Prostate gland (tissue), 2 donors: ENCODE measurements around the gene RNASE13.

Experiments used
- POLR2A ChIP-seq: fragments of 450-650 bp; IDR thresholded peaks from one replicate; pipeline ENCODE4 v1.6.1; 2016; ENCODE audit warnings: antibody characterized with exemption, mild to moderate bottlenecking
- POLR2AphosphoS5 ChIP-seq: sonication (generic); formaldehyde crosslinking; IDR thresholded peaks from one replicate; pipeline ENCODE4 v1.6.1; 2017; ENCODE audit warnings: antibody characterized with exemption
- TF ChIP-seq, protein P1 (sequence below), 4 experiments: fragments of 200-600 bp in 2 of 4; fragments of 450-650 bp in 2 of 4; sonication (generic) in 2 of 4; IDR thresholded peaks; 1 replicate in 3 of 4; 2 replicates in 1 of 4; pipeline ENCODE4 v1.5.1; 2016 to 2019; ENCODE audit warnings: antibody characterized with exemption in 4 of 4, mild to moderate bottlenecking in 2 of 4, moderate library complexity in 2 of 4

DNA sequence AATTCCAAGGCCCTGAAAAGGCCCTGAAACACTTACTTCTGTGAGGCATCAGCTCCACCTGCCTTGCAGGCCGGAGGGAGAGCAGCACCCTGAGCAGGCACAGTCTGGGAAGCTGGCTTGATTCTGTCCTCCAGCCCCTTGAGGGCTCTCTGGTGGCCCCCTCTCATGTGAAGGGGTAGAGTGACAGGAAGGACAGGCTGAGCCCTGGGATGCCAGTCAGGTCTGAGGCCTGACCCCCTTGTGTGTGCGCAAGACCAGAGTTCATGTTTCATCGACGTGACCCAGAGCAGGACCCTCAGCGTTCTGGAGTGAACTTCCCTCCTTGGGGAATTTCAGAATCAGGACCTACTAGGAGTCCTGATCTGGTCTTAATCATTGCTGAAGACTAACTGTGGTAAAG is 24.3 kb upstream of the RNASE13 start:
- TF ChIP-seq, protein P1, sequence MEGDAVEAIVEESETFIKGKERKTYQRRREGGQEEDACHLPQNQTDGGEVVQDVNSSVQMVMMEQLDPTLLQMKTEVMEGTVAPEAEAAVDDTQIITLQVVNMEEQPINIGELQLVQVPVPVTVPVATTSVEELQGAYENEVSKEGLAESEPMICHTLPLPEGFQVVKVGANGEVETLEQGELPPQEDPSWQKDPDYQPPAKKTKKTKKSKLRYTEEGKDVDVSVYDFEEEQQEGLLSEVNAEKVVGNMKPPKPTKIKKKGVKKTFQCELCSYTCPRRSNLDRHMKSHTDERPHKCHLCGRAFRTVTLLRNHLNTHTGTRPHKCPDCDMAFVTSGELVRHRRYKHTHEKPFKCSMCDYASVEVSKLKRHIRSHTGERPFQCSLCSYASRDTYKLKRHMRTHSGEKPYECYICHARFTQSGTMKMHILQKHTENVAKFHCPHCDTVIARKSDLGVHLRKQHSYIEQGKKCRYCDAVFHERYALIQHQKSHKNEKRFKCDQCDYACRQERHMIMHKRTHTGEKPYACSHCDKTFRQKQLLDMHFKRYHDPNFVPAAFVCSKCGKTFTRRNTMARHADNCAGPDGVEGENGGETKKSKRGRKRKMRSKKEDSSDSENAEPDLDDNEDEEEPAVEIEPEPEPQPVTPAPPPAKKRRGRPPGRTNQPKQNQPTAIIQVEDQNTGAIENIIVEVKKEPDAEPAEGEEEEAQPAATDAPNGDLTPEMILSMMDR (IDR thresholded peaks at IDR 0.05) = no peak
- TF ChIP-seq POLR2A = no peak
- no peak for TF ChIP-seq POLR2AphosphoS5
